ENCODE data around the gene DMD. TPM values are rescaled to one million over a fixed set of nuclear protein-coding genes. Genes with fewer than 3 reads are reported as not detected.

Gene DMD
- polyA plus RNA-seq, 3 donors, result 0.23 TPM; not detected in 2

DNA sequence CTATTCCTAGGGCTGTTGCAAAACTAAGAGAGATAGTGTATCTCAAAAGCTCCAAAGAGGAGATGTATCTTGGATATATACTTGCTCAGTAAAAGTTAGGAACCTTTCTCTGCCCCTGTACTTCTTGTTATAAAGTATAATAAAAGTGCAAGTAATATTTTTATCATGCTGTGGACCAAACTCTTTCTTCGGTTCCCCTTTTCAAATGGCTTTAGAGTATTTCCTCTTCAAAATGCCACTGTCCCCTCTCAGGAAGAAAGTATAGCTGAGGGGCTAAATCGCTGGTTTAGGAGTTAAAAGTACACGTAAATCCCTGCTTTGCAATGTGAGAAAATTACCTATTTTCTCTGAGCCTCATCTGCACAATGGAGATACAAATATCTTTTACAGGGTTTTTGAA is 1970.4 kb downstream of the DMD start:
- Histone ChIP-seq H3K79me2 (ENCODE audit: insufficient read depth, low read length) (no peaks in the 10 kb centered on the region), H3K4me3 (replicated peaks in 1 of 3; ENCODE audit: low read depth in 2 of 3, low read length in 3 of 3) (no peak overlapping the region), H3K4me2 (replicated peaks; ENCODE audit: extremely low read depth, low read length, poor library complexity, severe bottlenecking) (no peak overlapping the region), H3K27me3 (ENCODE audit: control insufficient read depth in 2 of 2, insufficient read depth in 2 of 2, low read length in 2 of 2) (no peaks in the 10 kb centered on the region), H4K20me1 (ENCODE audit: insufficient read depth, low read length) (no peaks in the 10 kb centered on the region), H2AFZ (ENCODE audit: insufficient read depth, low read depth, low read length, poor library complexity, severe bottlenecking) (no peak overlapping the region), H3K9ac (ENCODE audit: insufficient read depth, low read length, poor library complexity, severe bottlenecking) (no peak overlapping the region), H3K9me3 (replicated peaks in 1 of 2; ENCODE audit: control insufficient read depth in 1 of 2, insufficient read depth in 1 of 2, low read length in 2 of 2) (no peaks in the 10 kb centered on the region), H3K27ac (ENCODE audit: low read depth in 1 of 2, low read length in 2 of 2) (no peak overlapping the region), H3K4me1 (ENCODE audit: control insufficient read depth in 1 of 2, insufficient read depth in 2 of 2, low read length in 2 of 2) (no peaks in the 10 kb centered on the region), H3K36me3 (replicated peaks in 1 of 2; ENCODE audit: control insufficient read depth in 1 of 2, insufficient read depth in 2 of 2, low read length in 2 of 2) (no peaks in the 10 kb centered on the region)
- Mint-ChIP-seq H3K36me3 (no peaks in the 10 kb centered on the region), H3K4me1 (peaks cover 2% of the 10 kb centered on the region), H3K27me3 (ENCODE audit: low read depth in 3 of 3) (peaks cover 0 to 5% (median 2%) of the 10 kb centered on the region in 3 donors), H3K9me3 (no peaks in the 10 kb centered on the region), H3K27ac (no peak overlapping the region), H3K4me3 (no peak overlapping the region)
- intact Hi-C loops (cut with micrococcal nuclease), result no loop called here
- no peak for DNase-seq
- TF ChIP-seq, protein P1, sequence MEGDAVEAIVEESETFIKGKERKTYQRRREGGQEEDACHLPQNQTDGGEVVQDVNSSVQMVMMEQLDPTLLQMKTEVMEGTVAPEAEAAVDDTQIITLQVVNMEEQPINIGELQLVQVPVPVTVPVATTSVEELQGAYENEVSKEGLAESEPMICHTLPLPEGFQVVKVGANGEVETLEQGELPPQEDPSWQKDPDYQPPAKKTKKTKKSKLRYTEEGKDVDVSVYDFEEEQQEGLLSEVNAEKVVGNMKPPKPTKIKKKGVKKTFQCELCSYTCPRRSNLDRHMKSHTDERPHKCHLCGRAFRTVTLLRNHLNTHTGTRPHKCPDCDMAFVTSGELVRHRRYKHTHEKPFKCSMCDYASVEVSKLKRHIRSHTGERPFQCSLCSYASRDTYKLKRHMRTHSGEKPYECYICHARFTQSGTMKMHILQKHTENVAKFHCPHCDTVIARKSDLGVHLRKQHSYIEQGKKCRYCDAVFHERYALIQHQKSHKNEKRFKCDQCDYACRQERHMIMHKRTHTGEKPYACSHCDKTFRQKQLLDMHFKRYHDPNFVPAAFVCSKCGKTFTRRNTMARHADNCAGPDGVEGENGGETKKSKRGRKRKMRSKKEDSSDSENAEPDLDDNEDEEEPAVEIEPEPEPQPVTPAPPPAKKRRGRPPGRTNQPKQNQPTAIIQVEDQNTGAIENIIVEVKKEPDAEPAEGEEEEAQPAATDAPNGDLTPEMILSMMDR (IDR thresholded peaks at IDR 0.05), result no peak
- no CpG with 5 or more reads among the region's 3 CpGs for WGBS (ENCODE audit: insufficient coverage)

DNA sequence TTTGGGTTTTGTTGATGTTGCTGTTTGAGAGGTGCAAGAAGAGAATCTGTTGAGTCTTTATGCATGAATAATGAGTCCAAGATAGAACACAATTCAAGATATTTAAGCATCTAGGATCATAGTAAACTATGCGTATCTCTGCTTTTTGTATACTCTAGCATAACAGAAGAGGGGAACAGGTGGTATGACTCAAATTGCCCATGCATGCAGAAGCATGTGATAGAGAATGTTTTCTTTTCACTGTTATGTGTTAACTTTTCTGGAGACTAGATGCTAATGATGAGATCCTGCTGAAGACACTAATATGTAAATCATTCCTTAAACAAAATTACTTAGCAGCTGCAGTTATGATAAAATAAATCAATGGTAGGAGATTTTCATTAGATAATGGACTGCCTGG is 1974.2 kb downstream of the DMD start:
- H3K4me3 Mint-ChIP-seq, result no peak overlapping the region
- H3K27ac ChIP-seq (ENCODE audit: low read depth in 1 of 2, low read length in 2 of 2), result no peak overlapping the region

More for the DNA sequence above, 1974.2 kb downstream of the DMD start:
- Mint-ChIP-seq H3K27ac (no peak overlapping the region), H3K27me3 (ENCODE audit: low read depth in 3 of 3) (peaks cover 0 to 7% (median 3%) of the 10 kb centered on the region in 3 donors), H3K9me3 (peaks cover 0 to 3% (median 0%) of the 10 kb centered on the region in 7 donors), H3K36me3 (no peaks in the 10 kb centered on the region), H3K4me1 (peaks cover 2% of the 10 kb centered on the region)
- DNase-seq, result no peak
- TF ChIP-seq, protein P1 (IDR thresholded peaks at IDR 0.05), result no peak
- WGBS (ENCODE audit: insufficient coverage), result no CpG with 5 or more reads among the region's 1 CpG
- H3K4me3 ChIP-seq (replicated peaks in 1 of 3; ENCODE audit: low read depth in 2 of 3, low read length in 3 of 3), result no peak overlapping the region
- no peaks in the 10 kb centered on the region for H3K9me3 ChIP-seq (replicated peaks in 1 of 2; ENCODE audit: control insufficient read depth in 1 of 2, insufficient read depth in 1 of 2, low read length in 2 of 2)
- H4K20me1 ChIP-seq (ENCODE audit: insufficient read depth, low read length), result no peaks in the 10 kb centered on the region
- intact Hi-C loops (cut with micrococcal nuclease), result no loop called here
- H3K79me2 ChIP-seq (ENCODE audit: insufficient read depth, low read length), result no peaks in the 10 kb centered on the region
- no peaks in the 10 kb centered on the region for H3K36me3 ChIP-seq (replicated peaks in 1 of 2; ENCODE audit: control insufficient read depth in 1 of 2, insufficient read depth in 2 of 2, low read length in 2 of 2)
- no peak overlapping the region for H3K9ac ChIP-seq (ENCODE audit: insufficient read depth, low read length, poor library complexity, severe bottlenecking)
- no peak overlapping the region for H3K4me2 ChIP-seq (replicated peaks; ENCODE audit: extremely low read depth, low read length, poor library complexity, severe bottlenecking)
- no peaks in the 10 kb centered on the region for H3K4me1 ChIP-seq (ENCODE audit: control insufficient read depth in 1 of 2, insufficient read depth in 2 of 2, low read length in 2 of 2)
- H3K27me3 ChIP-seq (ENCODE audit: control insufficient read depth in 2 of 2, insufficient read depth in 2 of 2, low read length in 2 of 2), result no peaks in the 10 kb centered on the region
- no peak overlapping the region for H2AFZ ChIP-seq (ENCODE audit: insufficient read depth, low read depth, low read length, poor library complexity, severe bottlenecking)

Measured in CD14-positive monocyte (primary cell).